HepG2 (cell line): ENCODE results near the gene MTHFD2L.

ENCODE experiments used
- BHLHE40 ChIP-seq: IDR thresholded peaks from 2 replicates; pipeline ENCODE4 v1.6.1; 2011; ENCODE audit warnings: low read length, improper control_type of control experiment
- ESRRA ChIP-seq: sonication (generic); formaldehyde crosslinking; IDR thresholded peaks from 2 replicates; pipeline ENCODE4 v1.5.1; 2020; ENCODE audit warnings: mild to moderate bottlenecking, low read depth, missing genetic modification reagents
- FOXK1 ChIP-seq: sonication (generic); formaldehyde crosslinking; IDR thresholded peaks from 2 replicates; pipeline ENCODE4 v1.4.0; 2020; ENCODE audit warnings: low read depth, missing genetic modification reagents, borderline replicate concordance
- KAT2B ChIP-seq: fragments of 150-350 bp; IDR thresholded peaks from 2 replicates; pipeline ENCODE4 v1.6.1; 2014; ENCODE audit warnings: low read depth, low read length, borderline replicate concordance
- NCOA1 ChIP-seq: sonication (generic); formaldehyde crosslinking; IDR thresholded peaks from 2 replicates; pipeline ENCODE4 v1.9.0; 2021; ENCODE audit warnings: missing genetic modification reagents
- NR2C2 ChIP-seq: sonication (generic); formaldehyde crosslinking; IDR thresholded peaks from 2 replicates; pipeline ENCODE4 v1.4.0; 2020; ENCODE audit warnings: missing genetic modification reagents, mild to moderate bottlenecking, moderate library complexity, borderline replicate concordance
- POLR2A ChIP-seq, 2 experiments: IDR thresholded peaks; 2 replicates each; pipeline ENCODE4 v1.6.1; 2011; ENCODE audit warnings: low read depth in 2 of 2, low read length in 2 of 2, mild to moderate bottlenecking in 1 of 2, moderate library complexity in 1 of 2; ENCODE audit not compliant: insufficient read depth in 1 of 2
- RAD21 ChIP-seq: fragments of 450-650 bp; formaldehyde crosslinking; IDR thresholded peaks from 2 replicates; pipeline ENCODE4 v1.5.0; 2020; ENCODE audit warnings: mild to moderate bottlenecking
- ZBTB21 ChIP-seq: sonication (generic); formaldehyde crosslinking; IDR thresholded peaks from 2 replicates; pipeline ENCODE4 v1.4.0; 2020; ENCODE audit warnings: missing genetic modification reagents
- ZKSCAN1 ChIP-seq: fragments of 150-350 bp; IDR thresholded peaks from 2 replicates; pipeline ENCODE4 v1.6.1; 2014; ENCODE audit warnings: low read length
- TF ChIP-seq, protein P1 (sequence below): sonication (generic); formaldehyde crosslinking; IDR thresholded peaks from 2 replicates; pipeline ENCODE4 v1.5.1; 2020; ENCODE audit warnings: mild to moderate bottlenecking, missing genetic modification reagents, moderate library complexity
- TF ChIP-seq, protein P2 (sequence below): sonication (generic); formaldehyde crosslinking; IDR thresholded peaks from 2 replicates; pipeline ENCODE4 v1.5.0; 2020; ENCODE audit warnings: mild to moderate bottlenecking, missing genetic modification reagents, moderate library complexity

GRCh38 chr4:74167585-74167984 is 9.7 kb downstream of the MTHFD2L start:
- TF ChIP-seq ESRRA (CRISPR knock-in tag) (no peak), NR2C2 (CRISPR knock-in tag) (no peak), BHLHE40 (no peak), KAT2B (no peak), POLR2A (IDR thresholded peaks at IDR 0.05; ENCODE audit: insufficient read depth in 1 of 2, low read depth in 2 of 2, low read length in 2 of 2) (no peak), RAD21 (CRISPR knock-in tag) (no peak), FOXK1 (CRISPR knock-in tag) (no peak), NCOA1 (CRISPR knock-in tag) (no peak), ZKSCAN1 (no peak), ZBTB21 (CRISPR knock-in tag) (no peak)
- TF ChIP-seq, protein P1, sequence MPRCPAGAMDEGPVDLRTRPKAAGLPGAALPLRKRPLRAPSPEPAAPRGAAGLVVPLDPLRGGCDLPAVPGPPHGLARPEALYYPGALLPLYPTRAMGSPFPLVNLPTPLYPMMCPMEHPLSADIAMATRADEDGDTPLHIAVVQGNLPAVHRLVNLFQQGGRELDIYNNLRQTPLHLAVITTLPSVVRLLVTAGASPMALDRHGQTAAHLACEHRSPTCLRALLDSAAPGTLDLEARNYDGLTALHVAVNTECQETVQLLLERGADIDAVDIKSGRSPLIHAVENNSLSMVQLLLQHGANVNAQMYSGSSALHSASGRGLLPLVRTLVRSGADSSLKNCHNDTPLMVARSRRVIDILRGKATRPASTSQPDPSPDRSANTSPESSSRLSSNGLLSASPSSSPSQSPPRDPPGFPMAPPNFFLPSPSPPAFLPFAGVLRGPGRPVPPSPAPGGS (CRISPR knock-in tag), result no peak
- TF ChIP-seq, protein P2, sequence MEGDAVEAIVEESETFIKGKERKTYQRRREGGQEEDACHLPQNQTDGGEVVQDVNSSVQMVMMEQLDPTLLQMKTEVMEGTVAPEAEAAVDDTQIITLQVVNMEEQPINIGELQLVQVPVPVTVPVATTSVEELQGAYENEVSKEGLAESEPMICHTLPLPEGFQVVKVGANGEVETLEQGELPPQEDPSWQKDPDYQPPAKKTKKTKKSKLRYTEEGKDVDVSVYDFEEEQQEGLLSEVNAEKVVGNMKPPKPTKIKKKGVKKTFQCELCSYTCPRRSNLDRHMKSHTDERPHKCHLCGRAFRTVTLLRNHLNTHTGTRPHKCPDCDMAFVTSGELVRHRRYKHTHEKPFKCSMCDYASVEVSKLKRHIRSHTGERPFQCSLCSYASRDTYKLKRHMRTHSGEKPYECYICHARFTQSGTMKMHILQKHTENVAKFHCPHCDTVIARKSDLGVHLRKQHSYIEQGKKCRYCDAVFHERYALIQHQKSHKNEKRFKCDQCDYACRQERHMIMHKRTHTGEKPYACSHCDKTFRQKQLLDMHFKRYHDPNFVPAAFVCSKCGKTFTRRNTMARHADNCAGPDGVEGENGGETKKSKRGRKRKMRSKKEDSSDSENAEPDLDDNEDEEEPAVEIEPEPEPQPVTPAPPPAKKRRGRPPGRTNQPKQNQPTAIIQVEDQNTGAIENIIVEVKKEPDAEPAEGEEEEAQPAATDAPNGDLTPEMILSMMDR (CRISPR knock-in tag), result no peak
